ENCODE data around the gene TBC1D8. TPM values are rescaled to one million over a fixed set of nuclear protein-coding genes. Genes with fewer than 3 reads are reported as not detected.
A peak's percentile ranks its signal among the peaks of the same experiment; 100 is the strongest.

The TBC1D8 gene
- total and polyA plus RNA-seq, 2 of the 13 experiments (the other 11 are each of a cell fraction or from before 2014, with no cell fraction given), result 45.1 to 95.4 TPM

- TF ChIP-seq STAT6 (CRISPR knock-in tag; IDR thresholded peaks at IDR 0.05; ENCODE audit: borderline replicate concordance) (no peak), ZMYM3 (CRISPR knock-in tag; IDR thresholded peaks at IDR 0.05) (no peak; the same call in none of the 2 replicates), KDM4B (CRISPR knock-in tag; IDR thresholded peaks at IDR 0.05) (0 out of 2 replicates have a peak, but pooled peaks have one; percentile 16), GZF1 (CRISPR knock-in tag; IDR thresholded peaks at IDR 0.05) (peak; percentile 67; the same call in 1 of the 2 replicates), IKZF4 (CRISPR knock-in tag; IDR thresholded peaks at IDR 0.05; ENCODE audit: borderline replicate concordance, low read depth, not compliant biosample characterization) (no peak), ISL2 (CRISPR knock-in tag; IDR thresholded peaks at IDR 0.05) (no peak), IKZF1 (IDR thresholded peaks at IDR 0.05) (no peak), ONECUT2 (CRISPR knock-in tag; IDR thresholded peaks at IDR 0.05) (no peak), CBFB (CRISPR knock-in tag; IDR thresholded peaks at IDR 0.05) (no peak), HNRNPUL1 (IDR thresholded peaks at IDR 0.05; ENCODE audit: low read depth, low read length) (no peak), CHD2 (IDR thresholded peaks at IDR 0.05; ENCODE audit: low read depth, low read length) (no peak), SP5 (CRISPR knock-in tag; IDR thresholded peaks at IDR 0.05; ENCODE audit: borderline replicate concordance, low read depth) (no peak), HOMEZ (CRISPR knock-in tag; IDR thresholded peaks at IDR 0.05; ENCODE audit: low read depth) (no peak), TOE1 (CRISPR knock-in tag; IDR thresholded peaks at IDR 0.05) (no peak), ZNF639 (CRISPR knock-in tag; conservative IDR thresholded peaks at IDR 0.05) (no peak), ZSCAN22 (CRISPR knock-in tag; IDR thresholded peaks at IDR 0.05) (no peak), ZZZ3 (CRISPR knock-in tag; IDR thresholded peaks at IDR 0.05; ENCODE audit: borderline replicate concordance) (0 out of 2 replicates have a peak, but pooled peaks have one; percentile 55), SOX6 (IDR thresholded peaks at IDR 0.05) (no peak), SOX6 (CRISPR knock-in tag; IDR thresholded peaks at IDR 0.05) (no peak; the same call in 1 of the 2 replicates)
- TF ChIP-seq, protein P1, sequence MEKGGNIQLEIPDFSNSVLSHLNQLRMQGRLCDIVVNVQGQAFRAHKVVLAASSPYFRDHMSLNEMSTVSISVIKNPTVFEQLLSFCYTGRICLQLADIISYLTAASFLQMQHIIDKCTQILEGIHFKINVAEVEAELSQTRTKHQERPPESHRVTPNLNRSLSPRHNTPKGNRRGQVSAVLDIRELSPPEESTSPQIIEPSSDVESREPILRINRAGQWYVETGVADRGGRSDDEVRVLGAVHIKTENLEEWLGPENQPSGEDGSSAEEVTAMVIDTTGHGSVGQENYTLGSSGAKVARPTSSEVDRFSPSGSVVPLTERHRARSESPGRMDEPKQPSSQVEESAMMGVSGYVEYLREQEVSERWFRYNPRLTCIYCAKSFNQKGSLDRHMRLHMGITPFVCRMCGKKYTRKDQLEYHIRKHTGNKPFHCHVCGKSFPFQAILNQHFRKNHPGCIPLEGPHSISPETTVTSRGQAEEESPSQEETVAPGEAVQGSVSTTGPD (CRISPR knock-in tag; IDR thresholded peaks at IDR 0.05), result no peak
- TF ChIP-seq, protein P2, sequence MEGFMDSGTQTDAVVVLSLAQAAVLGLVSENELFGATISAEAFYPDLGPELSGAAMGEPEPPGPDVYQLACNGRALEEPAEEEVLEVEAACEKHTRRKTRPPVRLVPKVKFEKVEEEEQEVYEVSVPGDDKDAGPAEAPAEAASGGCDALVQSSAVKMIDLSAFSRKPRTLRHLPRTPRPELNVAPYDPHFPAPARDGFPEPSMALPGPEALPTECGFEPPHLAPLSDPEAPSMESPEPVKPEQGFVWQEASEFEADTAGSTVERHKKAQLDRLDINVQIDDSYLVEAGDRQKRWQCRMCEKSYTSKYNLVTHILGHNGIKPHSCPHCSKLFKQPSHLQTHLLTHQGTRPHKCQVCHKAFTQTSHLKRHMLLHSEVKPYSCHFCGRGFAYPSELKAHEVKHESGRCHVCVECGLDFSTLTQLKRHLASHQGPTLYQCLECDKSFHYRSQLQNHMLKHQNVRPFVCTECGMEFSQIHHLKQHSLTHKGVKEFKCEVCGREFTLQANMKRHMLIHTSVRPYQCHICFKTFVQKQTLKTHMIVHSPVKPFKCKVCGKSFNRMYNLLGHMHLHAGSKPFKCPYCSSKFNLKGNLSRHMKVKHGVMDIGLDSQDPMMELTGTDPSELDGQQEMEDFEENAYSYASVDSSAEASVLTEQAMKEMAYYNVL (CRISPR knock-in tag; IDR thresholded peaks at IDR 0.05; ENCODE audit: borderline replicate concordance), result no peak; the same call in 1 of the 2 replicates
Observed at GRCh38 chr2:101149241-101150192, 1.7 kb downstream of the TBC1D8 start (continued).

Measured in HepG2 (cell line).